ENCODE results near the gene UTF1. TPM values are rescaled to one million over a fixed set of nuclear protein-coding genes. Genes with fewer than 3 reads are reported as not detected.

UTF1 gene
- total and polyA plus RNA-seq, 9 of the 15 experiments (the other 6 are each of a cell fraction or from before 2014, with no cell fraction given) = 0.35 to 0.46 TPM; not detected in 7

DNA sequence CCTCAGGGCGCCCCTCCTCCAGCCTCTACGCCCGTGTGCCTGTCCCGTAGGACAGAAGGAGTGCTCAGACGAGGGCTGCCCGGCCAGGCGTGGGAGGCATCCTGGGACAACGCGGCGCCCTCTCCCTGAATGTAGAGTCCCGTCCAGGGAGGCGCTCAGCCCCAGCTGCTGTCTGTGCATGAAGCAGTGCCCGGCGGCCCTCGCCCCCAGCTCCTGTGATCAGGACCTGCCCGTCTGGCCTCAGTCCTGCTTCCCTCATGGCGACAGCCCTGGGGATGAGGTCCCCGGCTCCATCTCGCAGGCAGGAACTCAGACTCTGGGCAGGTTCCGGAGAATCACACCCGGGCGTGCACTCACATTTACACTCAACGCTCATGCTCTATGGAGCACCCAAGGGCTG lies 24.9 kb upstream of the UTF1 start:
- no peak overlapping the region for H3K4me2 ChIP-seq (ENCODE audit: insufficient read depth, low read length)
- no peaks in the 10 kb centered on the region for H4K20me1 ChIP-seq (replicated peaks; ENCODE audit: control insufficient read depth, insufficient read depth, low read length)
- ATAC-seq = no peak
- peaks cover 12 to 63% of the 10 kb centered on the region in 2 experiments; a peak in 3 of 5 replicates for H3K27me3 ChIP-seq (ENCODE audit: control insufficient read depth in 2 of 2, insufficient read depth in 2 of 2, low read length in 2 of 2)
- no peak overlapping the region for H3K9ac ChIP-seq (ENCODE audit: insufficient read depth in 1 of 2, low read depth in 2 of 2, low read length in 2 of 2)
- BruUV-seq (replicated peaks) = no TSS peak
- WGBS (ENCODE audit: insufficient coverage, low coverage, missing lambda C conversion rate) = 0% methylated on average over 5 of the region's 23 CpGs
- intact Hi-C loops (cut with micrococcal nuclease) = no loop called here
- FAIRE-seq = no peak
- no peaks in the 10 kb centered on the region for H3K79me2 ChIP-seq (ENCODE audit: control insufficient read depth, insufficient read depth, low read length)
- ChIA-PET POLR2A (no interaction called here), CTCF (ENCODE audit: low intra/inter-chr PET ratio) (no interaction called here)
- no peaks in the 10 kb centered on the region; the same call in 1 of the 2 replicates for H3K9me3 ChIP-seq (replicated peaks; ENCODE audit: control insufficient read depth, insufficient read depth, low read depth, low read length)
- H3K4me3 ChIP-seq = no peak overlapping the region
- no peak for DNase-seq (ENCODE audit: extremely low read depth in 1 of 4, low spot score in 3 of 4)
- no peak overlapping the region for H3K27ac ChIP-seq (ENCODE audit: extremely low read depth, low read depth, low read length)
- H2AFZ ChIP-seq (ENCODE audit: low read depth, low read length) = no peak overlapping the region
- H3K4me1 ChIP-seq (replicated peaks in 1 of 2; ENCODE audit: control insufficient read depth in 2 of 2, insufficient read depth in 2 of 2, low read length in 2 of 2) = peaks cover 0 to 70% of the 10 kb centered on the region in 2 experiments; a peak in 2 of 5 replicates
- no peaks in the 10 kb centered on the region for H3K36me3 ChIP-seq (ENCODE audit: control insufficient read depth, insufficient read depth, low read length)
- TF ChIP-seq TSC22D4 (tag; IDR thresholded peaks at IDR 0.05) = no peak
- no peak for TF ChIP-seq NFE2 (IDR thresholded peaks at IDR 0.05; ENCODE audit: low read depth)
- in situ Hi-C loops (cut with MboI) = no loop called here
- no peaks in the 10 kb centered on the region for H3K9me1 ChIP-seq (ENCODE audit: control insufficient read depth, insufficient read depth, low read length)

DNA sequence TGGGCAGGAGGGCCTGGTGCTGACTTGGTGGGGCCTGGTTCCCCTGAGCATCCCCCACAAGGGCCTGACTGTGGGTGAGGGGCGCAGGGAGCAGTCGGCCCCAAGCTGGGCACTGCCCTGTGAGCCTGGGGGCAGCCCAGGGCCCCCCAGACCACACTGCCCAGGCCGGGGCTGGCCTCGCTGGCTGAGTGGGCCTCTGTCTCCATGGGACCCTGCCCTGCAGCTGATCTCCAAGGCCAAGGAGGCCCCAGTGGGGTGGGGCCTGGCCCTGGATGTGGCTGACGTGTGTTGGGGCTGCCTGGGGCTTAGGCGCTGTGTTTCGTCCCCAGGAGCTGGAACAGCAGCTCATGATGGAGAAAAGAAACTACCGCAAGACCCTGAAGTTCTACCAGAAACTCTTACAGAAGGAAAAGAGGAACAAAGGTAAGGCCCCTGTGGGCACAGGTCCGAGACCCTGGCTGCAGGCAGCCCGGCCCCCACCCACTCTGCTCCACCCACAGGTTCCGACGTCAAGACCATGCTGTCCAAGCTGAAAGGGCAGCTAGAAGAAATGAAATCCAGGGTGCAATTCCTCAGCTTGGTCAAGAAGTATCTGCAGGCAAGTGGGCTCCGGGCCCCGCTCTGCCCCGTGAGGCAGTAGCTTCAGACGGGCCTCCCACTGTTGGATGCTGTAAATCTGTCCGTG lies 23.5 kb upstream of the UTF1 start:
- FAIRE-seq (no peak), ATAC-seq (no peak), DNase-seq (ENCODE audit: extremely low read depth in 1 of 4, low spot score in 3 of 4) (no peak)
- CTCF ChIA-PET (ENCODE audit: low intra/inter-chr PET ratio) = no interaction called here
- Histone ChIP-seq H4K20me1 (replicated peaks; ENCODE audit: control insufficient read depth, insufficient read depth, low read length) (no peaks in the 10 kb centered on the region), H3K4me3 (no peak overlapping the region), H3K9ac (ENCODE audit: insufficient read depth in 1 of 2, low read depth in 2 of 2, low read length in 2 of 2) (no peak overlapping the region; a peak in 1 of 4 replicates), H2AFZ (ENCODE audit: low read depth, low read length) (no peak overlapping the region), H3K27ac (ENCODE audit: extremely low read depth, low read depth, low read length) (no peak overlapping the region), H3K9me3 (replicated peaks; ENCODE audit: control insufficient read depth, insufficient read depth, low read depth, low read length) (no peaks in the 10 kb centered on the region; the same call in 1 of the 2 replicates), H3K79me2 (ENCODE audit: control insufficient read depth, insufficient read depth, low read length) (no peaks in the 10 kb centered on the region), H3K4me1 (replicated peaks in 1 of 2; ENCODE audit: control insufficient read depth in 2 of 2, insufficient read depth in 2 of 2, low read length in 2 of 2) (peaks cover 0 to 66% of the 10 kb centered on the region in 2 experiments; a peak in 2 of 5 replicates), H3K27me3 (ENCODE audit: control insufficient read depth in 2 of 2, insufficient read depth in 2 of 2, low read length in 2 of 2) (peaks cover 5 to 53% of the 10 kb centered on the region in 2 experiments; a peak in 3 of 5 replicates), H3K36me3 (ENCODE audit: control insufficient read depth, insufficient read depth, low read length) (no peaks in the 10 kb centered on the region), H3K9me1 (ENCODE audit: control insufficient read depth, insufficient read depth, low read length) (no peaks in the 10 kb centered on the region), H3K4me2 (ENCODE audit: insufficient read depth, low read length) (no peak overlapping the region)
- POLR2A ChIA-PET = no interaction called here
- in situ Hi-C loops (cut with MboI) (no loop called here), intact Hi-C loops (cut with micrococcal nuclease) (no loop called here)
- BruUV-seq (replicated peaks) = no TSS peak
- WGBS (ENCODE audit: insufficient coverage, low coverage, missing lambda C conversion rate) = 0% methylated on average over 4 of the region's 17 CpGs
- no peak for TF ChIP-seq ZFP36 (IDR thresholded peaks at IDR 0.05; ENCODE audit: low read depth, low read length, partially characterized antibody)
- no peak for TF ChIP-seq BACH1 (tag; IDR thresholded peaks at IDR 0.05)
- TF ChIP-seq RBM34 (IDR thresholded peaks at IDR 0.05; ENCODE audit: borderline replicate concordance, insufficient read depth, low read length) = no peak
- TF ChIP-seq NFE2 (IDR thresholded peaks at IDR 0.05; ENCODE audit: low read depth) = no peak
- no peak for TF ChIP-seq ZNF551 (CRISPR knock-in tag; IDR thresholded peaks at IDR 0.05)
- TF ChIP-seq RBM14 (IDR thresholded peaks at IDR 0.05; ENCODE audit: borderline replicate concordance, insufficient read depth, low read depth, low read length) = no peak
- TF ChIP-seq ZFX (CRISPR knock-in tag; IDR thresholded peaks at IDR 0.05) = no peak
- TF ChIP-seq KDM5B (IDR thresholded peaks at IDR 0.05; ENCODE audit: insufficient replicate concordance, low read depth, low read length) = no peak

All from K562 (cell line).